Measurements from ENCODE around the gene NBPF6. TPM values are rescaled to one million over a fixed set of nuclear protein-coding genes. Genes with fewer than 3 reads are reported as not detected.
"Not testable (repeated sequence)": the region's sequence is repeated elsewhere in the genome, so short reads cannot be mapped to it uniquely, and the experiment has no call there.

Gene NBPF6, protein sequence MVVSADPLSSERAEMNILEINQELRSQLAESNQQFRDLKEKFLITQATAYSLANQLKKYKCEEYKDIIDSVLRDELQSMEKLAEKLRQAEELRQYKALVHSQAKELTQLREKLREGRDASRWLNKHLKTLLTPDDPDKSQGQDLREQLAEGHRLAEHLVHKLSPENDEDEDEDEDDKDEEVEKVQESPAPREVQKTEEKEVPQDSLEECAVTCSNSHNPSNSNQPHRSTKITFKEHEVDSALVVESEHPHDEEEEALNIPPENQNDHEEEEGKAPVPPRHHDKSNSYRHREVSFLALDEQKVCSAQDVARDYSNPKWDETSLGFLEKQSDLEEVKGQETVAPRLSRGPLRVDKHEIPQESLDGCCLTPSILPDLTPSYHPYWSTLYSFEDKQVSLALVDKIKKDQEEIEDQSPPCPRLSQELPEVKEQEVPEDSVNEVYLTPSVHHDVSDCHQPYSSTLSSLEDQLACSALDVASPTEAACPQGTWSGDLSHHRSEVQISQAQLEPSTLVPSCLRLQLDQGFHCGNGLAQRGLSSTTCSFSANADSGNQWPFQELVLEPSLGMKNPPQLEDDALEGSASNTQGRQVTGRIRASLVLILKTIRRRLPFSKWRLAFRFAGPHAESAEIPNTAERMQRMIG
- total RNA-seq (2014; rRNA removed; shearing (Covaris generic)), result not detected in 2 replicates

DNA sequence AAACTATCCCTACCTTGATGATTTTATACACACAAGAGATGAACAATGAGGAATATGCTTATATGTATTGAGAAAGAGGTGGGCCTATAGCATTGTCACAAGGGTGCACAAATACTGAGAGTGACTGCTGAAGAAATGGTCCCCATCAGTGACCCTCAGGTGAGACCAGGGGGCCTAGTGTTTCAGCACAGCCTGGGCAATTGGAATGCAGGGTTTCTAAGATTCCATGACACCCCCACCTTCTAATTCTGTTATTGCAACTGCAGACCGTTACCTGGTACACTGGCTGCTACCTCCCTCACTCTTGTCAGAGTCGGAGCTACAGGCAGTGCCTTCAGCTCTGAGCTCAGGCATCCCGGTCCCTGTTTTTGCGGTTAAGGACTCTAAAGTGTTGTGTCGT, at the start of gene NBPF6:
Gene NBPF6, plus strand, starts transcription at position 301 of the 400 bp plus-strand sequence. CDS start 259 bp downstream, outside the sequence.
- not testable (repeated sequence) for DNase-seq (ENCODE audit: low spot score)

GRCh38 chr1:108411098-108411833, 38.9 kb upstream of the NBPF6 start:
- DNase-seq (ENCODE audit: low spot score), result not testable (repeated sequence)

- not testable (repeated sequence) for DNase-seq (ENCODE audit: low spot score)
Observed at GRCh38 chr1:108420129-108420528, 30.0 kb upstream of the NBPF6 start.

DNA sequence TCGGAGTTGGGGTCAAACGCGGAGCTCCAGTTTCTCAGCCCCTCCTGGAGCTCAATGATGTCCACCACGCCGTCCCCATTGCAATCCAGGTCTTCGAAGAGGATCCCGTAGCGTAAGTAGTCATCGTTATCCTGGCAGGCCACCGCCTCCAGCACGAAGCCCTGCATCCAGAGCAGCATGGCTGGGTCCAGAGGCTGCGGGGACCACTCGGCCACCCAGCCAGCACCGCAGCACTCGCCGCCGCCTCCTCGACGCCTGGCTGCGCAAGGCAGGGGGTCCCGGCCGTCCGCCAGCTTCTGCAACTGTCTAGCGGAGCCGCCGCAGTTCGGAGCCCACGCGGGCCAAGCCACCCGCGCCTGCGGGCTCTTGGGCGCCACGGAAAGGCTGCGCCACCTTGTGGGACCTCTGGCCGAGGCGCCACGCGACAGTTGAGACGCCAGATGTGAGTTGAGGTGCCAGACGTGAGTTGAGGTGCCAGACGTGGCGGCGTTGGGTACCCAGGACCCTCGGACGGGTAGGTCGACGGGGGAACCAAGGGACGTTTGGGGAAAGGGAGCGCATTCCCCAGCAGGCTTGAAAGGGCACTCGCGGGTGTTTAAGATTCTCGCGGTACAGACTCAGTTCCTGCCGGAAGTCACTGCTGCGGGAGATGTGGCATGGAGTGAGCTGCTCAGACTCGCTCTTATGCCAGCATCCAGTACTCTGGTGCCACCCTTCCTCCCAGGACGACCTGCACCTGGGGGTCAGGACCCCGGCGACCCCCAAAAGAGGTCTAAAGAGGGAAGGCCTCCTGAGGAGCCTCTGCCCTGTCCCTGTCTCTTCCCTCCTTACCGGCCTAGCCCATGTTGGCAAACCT, 28.9 kb upstream of the NBPF6 start:
- not testable (repeated sequence) for DNase-seq (ENCODE audit: low spot score)

GRCh38 chr1:108426877-108427276, 23.3 kb upstream of the NBPF6 start:
- not testable (repeated sequence) for DNase-seq (ENCODE audit: low spot score)

DNA sequence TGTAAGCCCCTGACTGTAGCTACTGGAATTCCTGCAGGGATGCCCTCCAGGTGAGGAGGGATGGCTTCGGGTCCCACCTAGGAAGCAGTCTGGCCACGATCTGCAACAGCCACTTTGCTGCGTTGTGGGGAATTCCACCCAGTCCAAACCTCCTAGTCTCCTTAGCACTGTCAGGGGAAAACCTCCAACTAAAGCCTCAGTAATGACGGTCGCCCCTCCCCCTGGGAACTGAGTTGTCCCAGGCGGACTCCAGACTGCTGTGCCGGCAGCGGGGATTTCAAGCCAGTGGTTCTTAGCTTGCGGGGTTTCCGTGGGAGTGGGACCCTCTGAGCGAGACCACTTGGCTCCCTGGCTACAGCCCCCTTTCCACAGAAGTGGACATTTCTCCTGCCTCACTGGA, 18.1 kb upstream of the NBPF6 start:
- not testable (repeated sequence) for DNase-seq (ENCODE audit: low spot score)

DNA sequence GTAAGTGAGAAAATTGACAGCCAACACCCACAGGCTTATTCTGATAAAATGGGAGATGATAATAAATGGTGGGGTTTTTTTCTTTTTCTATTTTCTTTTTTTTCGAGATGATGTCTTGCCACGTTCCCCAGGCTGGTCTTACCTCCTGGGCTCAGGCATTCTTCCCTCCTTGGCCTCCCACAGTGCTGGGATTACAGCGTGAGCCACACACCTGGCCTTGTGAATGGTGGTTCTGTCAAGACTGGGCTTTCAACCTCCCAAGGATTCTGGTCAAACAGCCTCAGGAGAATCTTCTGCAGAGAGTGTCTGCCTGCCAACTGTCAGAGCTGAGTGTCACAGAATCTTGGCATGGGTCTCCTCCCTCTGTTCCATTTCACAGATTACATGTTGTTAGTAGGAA, 16.7 kb upstream of the NBPF6 start:
- DNase-seq (ENCODE audit: low spot score), result not testable (repeated sequence)

GRCh38 chr1:108438536-108438935, 11.6 kb upstream of the NBPF6 start:
- not testable (repeated sequence) for DNase-seq (ENCODE audit: low spot score)

- not testable (repeated sequence) for DNase-seq (ENCODE audit: low spot score)
Observed at GRCh38 chr1:108454521-108454920, 4.4 kb downstream of the NBPF6 start.

DNA sequence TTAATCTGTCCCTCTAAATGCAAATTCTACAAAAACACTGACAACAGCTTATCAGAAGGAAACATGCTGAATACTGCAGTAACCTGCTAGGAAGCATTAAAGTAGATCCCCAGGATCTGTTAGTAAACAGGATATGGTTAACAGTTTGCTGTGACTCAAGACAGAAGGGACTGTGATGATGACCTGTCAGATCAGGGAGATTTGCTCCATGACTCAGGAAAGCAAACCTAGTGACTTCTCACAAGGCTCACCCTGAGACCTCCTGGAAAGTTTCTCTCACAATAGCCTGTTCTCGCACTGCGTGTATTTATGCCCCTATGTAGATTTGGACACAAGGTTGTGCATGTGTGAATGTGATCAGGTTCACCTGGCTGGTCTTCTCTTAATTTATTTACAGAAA, 8.5 kb downstream of the NBPF6 start:
- not testable (repeated sequence) for DNase-seq (ENCODE audit: low spot score)

DNA sequence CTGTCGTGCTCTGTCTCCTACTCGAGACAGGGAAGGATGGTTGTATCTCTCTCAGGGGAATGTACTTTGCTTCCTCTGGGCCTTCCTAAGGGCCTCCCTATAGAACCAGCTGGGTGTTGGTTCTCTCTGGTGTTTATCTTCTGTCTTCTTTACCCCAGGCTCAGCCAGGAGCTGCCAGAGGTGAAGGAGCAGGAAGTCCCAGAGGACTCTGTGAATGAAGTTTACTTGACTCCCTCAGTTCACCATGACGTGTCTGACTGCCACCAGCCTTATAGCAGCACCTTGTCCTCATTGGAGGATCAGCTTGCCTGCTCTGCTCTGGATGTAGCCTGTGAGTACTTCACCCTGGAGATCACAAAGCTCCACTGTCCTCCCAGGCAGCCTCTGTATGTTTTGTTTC, 11.6 kb downstream of the NBPF6 start:
- DNase-seq (ENCODE audit: low spot score), result not testable (repeated sequence)

DNA sequence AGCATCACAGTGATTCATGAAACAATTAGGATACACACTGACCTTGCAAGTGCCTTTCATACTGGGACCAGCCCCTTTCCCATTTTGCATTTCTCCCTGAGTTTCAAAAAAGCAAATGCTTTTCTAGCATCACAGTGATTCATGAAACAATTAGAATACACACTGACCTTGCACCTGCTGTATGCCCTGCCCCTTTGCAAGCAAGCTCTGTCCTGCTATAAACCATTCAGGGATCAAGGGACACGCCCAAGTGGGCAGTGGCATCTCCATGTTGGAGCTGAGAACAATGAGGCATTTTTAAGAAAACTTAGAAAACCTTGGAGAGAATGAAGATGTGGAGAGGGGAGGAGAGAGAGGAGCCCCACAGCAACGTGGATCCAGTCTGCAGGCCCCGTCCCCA, 13.8 kb downstream of the NBPF6 start:
- not testable (repeated sequence) for DNase-seq (ENCODE audit: low spot score)

GRCh38 chr1:108466166-108466565, 16.0 kb downstream of the NBPF6 start:
- not testable (repeated sequence) for DNase-seq (ENCODE audit: low spot score)

GRCh38 chr1:108467155-108467554, 17.0 kb downstream of the NBPF6 start:
- DNase-seq (ENCODE audit: low spot score), result not testable (repeated sequence)

DNA sequence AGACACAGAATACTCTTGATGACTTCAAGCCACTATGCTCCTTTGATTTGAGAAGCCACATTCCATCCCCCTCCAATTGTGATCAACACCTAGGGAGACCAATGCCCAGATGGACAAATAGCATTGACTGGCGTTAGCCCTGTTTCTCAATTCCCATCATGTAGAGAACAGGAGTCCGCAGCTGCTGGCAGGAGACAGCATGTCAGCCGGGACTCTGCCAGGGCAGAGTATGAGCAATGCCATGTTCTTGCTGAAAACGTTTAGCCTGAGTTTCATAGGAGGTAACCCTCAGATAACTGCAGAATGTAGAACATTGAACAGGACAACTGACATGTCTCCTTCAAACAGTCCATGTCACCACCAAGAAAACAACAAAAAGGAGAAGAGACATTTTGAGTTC, 20.6 kb downstream of the NBPF6 start:
- not testable (repeated sequence) for DNase-seq (ENCODE audit: low spot score)

GRCh38 chr1:108474516-108474915, 24.4 kb downstream of the NBPF6 start:
- not testable (repeated sequence) for DNase-seq (ENCODE audit: low spot score)

DNA sequence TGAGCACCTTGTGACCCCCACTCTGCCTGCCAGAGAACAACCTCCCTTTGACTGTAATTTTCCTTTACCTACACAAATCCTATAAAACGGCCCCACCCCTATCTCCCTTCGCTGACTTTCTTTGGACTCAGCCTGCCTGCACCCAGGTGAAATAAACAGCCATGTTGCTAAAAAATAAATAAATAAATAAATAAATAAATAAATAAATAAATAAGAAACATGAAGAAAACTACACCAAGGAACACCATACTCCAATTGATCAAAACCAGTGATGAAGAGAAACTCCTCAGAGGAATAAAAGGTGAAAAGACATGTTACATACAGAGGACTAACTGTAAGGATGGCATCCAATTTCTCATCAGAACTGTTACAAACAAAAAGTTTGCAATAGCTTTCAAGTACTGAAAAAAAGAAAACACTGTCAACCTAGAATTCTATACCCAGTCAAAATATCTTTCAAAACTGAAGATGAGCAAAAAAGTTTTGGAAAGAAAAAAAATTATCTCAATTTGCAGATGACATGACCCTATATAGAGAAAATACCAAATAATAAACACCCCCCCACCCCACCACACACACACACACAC, 28.4 kb downstream of the NBPF6 start:
- no peak for DNase-seq (ENCODE audit: low spot score)

DNA sequence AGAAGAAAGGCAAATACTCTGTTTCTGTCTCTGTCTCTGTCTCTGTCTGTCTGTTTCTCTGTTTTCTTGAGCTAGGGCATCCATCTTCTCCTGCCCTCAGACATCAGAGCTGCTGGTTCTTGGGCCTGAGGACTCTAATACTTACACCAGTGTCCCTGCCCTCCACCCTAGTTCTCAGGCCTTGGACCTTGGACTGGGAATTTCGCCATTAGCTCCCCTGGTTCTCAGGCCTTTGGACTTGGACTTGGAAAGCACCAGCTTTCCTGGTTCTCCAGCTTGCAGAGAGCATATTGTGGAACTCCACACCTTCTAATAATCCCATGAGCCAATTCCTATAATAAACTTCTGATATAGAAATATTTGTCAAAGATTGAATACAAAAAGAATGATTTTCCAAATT, 32.6 kb downstream of the NBPF6 start:
- no peak for DNase-seq (ENCODE audit: low spot score)

DNA sequence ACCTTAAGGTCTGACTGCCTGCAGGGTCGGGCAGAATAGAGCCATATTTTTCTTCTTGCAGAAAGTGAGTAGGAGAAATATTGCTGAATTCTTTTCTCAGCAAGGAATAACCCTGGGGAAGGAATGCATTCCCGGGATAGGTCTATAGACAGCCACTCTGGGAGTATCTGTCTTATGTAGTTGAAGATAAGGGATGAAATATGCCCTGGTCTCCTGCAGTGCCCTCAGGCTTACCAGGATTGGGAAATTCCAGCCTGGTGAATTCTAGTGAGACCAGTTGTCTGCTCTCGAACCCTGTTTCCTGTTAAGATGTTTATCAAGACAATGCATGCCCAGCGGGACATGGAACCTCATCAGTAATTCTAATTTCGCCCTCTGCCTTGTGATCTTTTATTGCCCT, 35.8 kb downstream of the NBPF6 start:
- DNase-seq (ENCODE audit: low spot score), result not testable (repeated sequence)

- not testable (repeated sequence) for DNase-seq (ENCODE audit: low spot score)
Observed at GRCh38 chr1:108486707-108487106, 36.6 kb downstream of the NBPF6 start.

- not testable (repeated sequence) for DNase-seq (ENCODE audit: low spot score)
Observed at GRCh38 chr1:108495008-108495407, 44.9 kb downstream of the NBPF6 start.
